CMK (cell line): ENCODE results near the gene RASA2.
"Not testable (repeated sequence)": the region's sequence is repeated elsewhere in the genome, so short reads cannot be mapped to it uniquely, and the experiment has no call there.

Source experiments
- DNase-seq: peaks from one replicate; pipeline ENCODE4 v3.0.0-alpha.2; 2010; ENCODE audit warnings: low read depth

The RASA2 gene

GRCh38 chr3:141459008-141459407 lies 27.8 kb upstream of the RASA2 start:
- DNase-seq = no peak

- DNase-seq = peak; percentile 47
These were observed 26.6 kb upstream of the RASA2 start for GRCh38 chr3:141460097-141460704.

GRCh38 chr3:141462176-141462859 lies 24.5 kb upstream of the RASA2 start:
- no peak for DNase-seq

GRCh38 chr3:141465221-141465620 lies 21.6 kb upstream of the RASA2 start:
- DNase-seq = no peak

GRCh38 chr3:141466633-141467169 lies 20.1 kb upstream of the RASA2 start:
- DNase-seq = no peak

- no peak for DNase-seq
These were observed 17.1 kb upstream of the RASA2 start for GRCh38 chr3:141469720-141470119.

- DNase-seq = no peak
These were observed 15.7 kb upstream of the RASA2 start for GRCh38 chr3:141471160-141471559.

GRCh38 chr3:141476033-141476432 lies 10.8 kb upstream of the RASA2 start:
- DNase-seq = peak; percentile 53

GRCh38 chr3:141477224-141477623 lies 9.6 kb upstream of the RASA2 start:
- DNase-seq = no peak

- DNase-seq = no peak
These were observed 8.7 kb upstream of the RASA2 start for GRCh38 chr3:141478139-141478538.

GRCh38 chr3:141478840-141479239 lies 8.0 kb upstream of the RASA2 start:
- not testable (repeated sequence) for DNase-seq

GRCh38 chr3:141482245-141482922 lies 4.4 kb upstream of the RASA2 start:
- DNase-seq = no peak

GRCh38 chr3:141484701-141485287 lies 2.0 kb upstream of the RASA2 start:
- no peak for DNase-seq

- no peak for DNase-seq
These were observed 959 bp upstream of the RASA2 start for GRCh38 chr3:141485641-141486495.

GRCh38 chr3:141486496-141486745 lies 406 bp upstream of the RASA2 start:
- no peak for DNase-seq

- DNase-seq = peak; percentile 20
These were observed 860 bp downstream of the RASA2 start for GRCh38 chr3:141487521-141488252.

GRCh38 chr3:141489203-141489602 lies 2.4 kb downstream of the RASA2 start:
- DNase-seq = no peak

GRCh38 chr3:141491081-141491480 lies 4.3 kb downstream of the RASA2 start:
- DNase-seq = no peak

GRCh38 chr3:141491929-141492328 lies 5.1 kb downstream of the RASA2 start:
- no peak for DNase-seq

GRCh38 chr3:141493184-141493583 lies 6.4 kb downstream of the RASA2 start:
- no peak for DNase-seq

GRCh38 chr3:141497589-141497988 lies 10.8 kb downstream of the RASA2 start:
- not testable (repeated sequence) for DNase-seq
